ENCODE results near the gene MCAM. TPM values are rescaled to one million over a fixed set of nuclear protein-coding genes. Genes with fewer than 3 reads are reported as not detected.

The MCAM gene
- total and polyA plus RNA-seq, 8 donors = 11.2 to 46.7 (median 21.1) TPM

GRCh38 chr11:119262668-119263351 lies 54.1 kb downstream of the MCAM start:
- Histone ChIP-seq H3K27me3 (no peaks in the 10 kb centered on the region), H3K4me3 (no peak overlapping the region), H3K36me3 (no peaks in the 10 kb centered on the region), H3K9me3 (no peaks in the 10 kb centered on the region), H3K4me1 (peaks cover 0 to 3% (median 0%) of the 10 kb centered on the region in 3 donors), H3K27ac (peak overlapping the region in 1 of 4 donors; percentile 8)
- no peak for ATAC-seq
- DNase-seq = no peak
- intact Hi-C loops (cut with DNase I) = no loop called here
- no peak for FAIRE-seq
- TF ChIP-seq CTCF (IDR thresholded peaks at IDR 0.05) = no peak
- 79 to 86% methylated on average over 5 of the region's 5 CpGs for WGBS, 2 donors

- Histone ChIP-seq H3K4me3 (no peak overlapping the region), H3K4me1 (peaks cover 0 to 3% (median 0%) of the 10 kb centered on the region in 3 donors), H3K27me3 (no peaks in the 10 kb centered on the region), H3K36me3 (no peaks in the 10 kb centered on the region), H3K9me3 (no peaks in the 10 kb centered on the region), H3K27ac (no peak overlapping the region)
- intact Hi-C loops (cut with DNase I) = no loop called here
- ATAC-seq (no peak), FAIRE-seq (no peak), DNase-seq (no peak)
- WGBS, 2 donors = 67 to 88% methylated on average over 3 of the region's 3 CpGs
- TF ChIP-seq CTCF (IDR thresholded peaks at IDR 0.05) = no peak
Measured at GRCh38 chr11:119258983-119259382, 57.9 kb downstream of the MCAM start.

Small RNAs within 50 kb of the gene (microRNA-seq; reads per million reads assigned to microRNA genes)
- gene MIR6756 = 0 reads per million in 2 donors

Other genes with a start within 250 kb of the MCAM start
- gene VPS11, start 249.3 kb downstream of the MCAM start, total RNA-seq = 10 to 100 TPM; 14.2 to 21.2 (median 16.0) TPM
- 10 to 100 TPM; 34.2 to 47.4 TPM for gene VPS11, start 249.3 kb downstream of the MCAM start, polyA plus RNA-seq
- 10 to 100 TPM in 1 of 6 donors, 1 to 10 TPM in 5; 4.8 to 15.1 (median 8.6) TPM for gene HMBS, start 232.2 kb downstream of the MCAM start, total RNA-seq
- gene HMBS, start 232.2 kb downstream of the MCAM start, polyA plus RNA-seq = 10 to 100 TPM; 18.9 TPM
- 10 to 100 TPM; 21.3 to 46.2 (median 26.1) TPM for gene DPAGT1, start 215.3 kb downstream of the MCAM start, total RNA-seq
- gene DPAGT1, start 215.3 kb downstream of the MCAM start, polyA plus RNA-seq = 10 to 100 TPM; 30.6 to 31.9 TPM
- gene C2CD2L, start 209.8 kb downstream of the MCAM start, total RNA-seq = 1 to 10 TPM; 4.9 to 9.1 (median 6.7) TPM
- gene C2CD2L, start 209.8 kb downstream of the MCAM start, polyA plus RNA-seq = 10 to 100 TPM; 11.9 to 12.3 TPM
- gene HINFP, start 195.6 kb downstream of the MCAM start, total RNA-seq = 10 to 100 TPM in 3 of 6 donors, 1 to 10 TPM in 3; 8.6 to 19.3 (median 11.3) TPM
- gene HINFP, start 195.6 kb downstream of the MCAM start, polyA plus RNA-seq = 10 to 100 TPM; 16.7 to 21.3 TPM
- not detected for gene ABCG4, start 168.1 kb downstream of the MCAM start, total RNA-seq
- gene ABCG4, start 168.1 kb downstream of the MCAM start, polyA plus RNA-seq = under 1 TPM; 0.11 to 0.21 TPM
- 10 to 100 TPM in 1 of 6 donors, 1 to 10 TPM in 5; 6.9 to 12.6 (median 7.5) TPM for gene NLRX1, start 148.4 kb downstream of the MCAM start, total RNA-seq
- 1 to 10 TPM; 6.5 to 7.9 TPM for gene NLRX1, start 148.4 kb downstream of the MCAM start, polyA plus RNA-seq
- 1 to 10 TPM in 2 of 6 donors, under 1 TPM in 3, not detected in 1; 0.38 to 1.6 (median 0.84) TPM for gene NHERF4, start 131.7 kb downstream of the MCAM start, total RNA-seq
- gene NHERF4, start 131.7 kb downstream of the MCAM start, polyA plus RNA-seq = 1 to 10 TPM; 2.5 to 4.7 TPM
- gene CBL, start 110.8 kb downstream of the MCAM start, total RNA-seq = 1 to 10 TPM; 3.3 to 9.8 (median 4.3) TPM
- 1 to 10 TPM; 2.0 to 2.6 TPM for gene CBL, start 110.8 kb downstream of the MCAM start, polyA plus RNA-seq
- gene RNF26, start 17.4 kb upstream of the MCAM start, total RNA-seq = 10 to 100 TPM in 2 of 6 donors, 1 to 10 TPM in 4; 5.6 to 11.5 (median 8.5) TPM
- 1 to 10 TPM; 4.9 to 8.8 TPM for gene RNF26, start 17.4 kb upstream of the MCAM start, polyA plus RNA-seq
- gene C1QTNF5, start 23.8 kb upstream of the MCAM start, total RNA-seq = 10 to 100 TPM in 3 of 6 donors, 1 to 10 TPM in 3; 6.7 to 22.9 (median 10.4) TPM
- 10 to 100 TPM; 22.2 to 27.9 TPM for gene C1QTNF5, start 23.8 kb upstream of the MCAM start, polyA plus RNA-seq
- gene MFRP, start 29.6 kb upstream of the MCAM start, total RNA-seq = not detected
- gene MFRP, start 29.6 kb upstream of the MCAM start, polyA plus RNA-seq = not detected
- gene USP2, start 64.6 kb upstream of the MCAM start, total RNA-seq = 1 to 10 TPM; 4.4 to 9.1 (median 6.6) TPM
- 10 to 100 TPM in 1 of 2 donors, 1 to 10 TPM in 1; 5.9 to 15.4 TPM for gene USP2, start 64.6 kb upstream of the MCAM start, polyA plus RNA-seq
- 10 to 100 TPM in 2 of 6 donors, 1 to 10 TPM in 4; 1.4 to 28.6 (median 3.4) TPM for gene THY1, start 106.0 kb upstream of the MCAM start, total RNA-seq
- 1 to 10 TPM; 4.2 to 4.8 TPM for gene THY1, start 106.0 kb upstream of the MCAM start, polyA plus RNA-seq

All from pancreas (tissue), 10 donors.